HEK293 (cell line): ENCODE measurements around the gene IL24.

Experiments
- CTCF ChIA-PET: fragments of 350-600 bp; formaldehyde crosslinking; extraction: SDS; loops from one replicate; lab custom pipeline; 2021; ENCODE audit warnings: antibody characterized with exemption; lab: Yijun Ruan, JAX
- POLR2A ChIA-PET: fragments of 300-600 bp; formaldehyde crosslinking; extraction: SDS; loops from one replicate; lab custom pipeline; 2020; ENCODE audit warnings: antibody characterized with exemption, inconsistent platforms; lab: Yijun Ruan, JAX
- H3K27ac ChIP-seq: fragments of 200-500 bp; sonication (Bioruptor generic); 2 replicates; pipeline ENCODE4 v1.5.1; 2014; ENCODE audit warnings: low read depth, low read length, control low read depth, inconsistent platforms; ENCODE audit errors: extremely low read depth
- H3K36me3 ChIP-seq, 2 experiments: fragments of 200-500 bp in 1 of 2; sonication (Bioruptor generic) in 1 of 2; 1 replicate in 1 of 2; 2 replicates in 1 of 2; pipeline ENCODE4 v1.5.1; 2014 to 2017; ENCODE audit warnings: inconsistent platforms in 2 of 2, low read length in 2 of 2; ENCODE audit not compliant: control insufficient read depth in 2 of 2, insufficient read depth in 1 of 2
- H3K4me1 ChIP-seq: fragments of 200-500 bp; sonication (Bioruptor generic); 2 replicates; pipeline ENCODE4 v1.5.1; 2014; ENCODE audit warnings: mild to moderate bottlenecking, low read length, inconsistent platforms; ENCODE audit not compliant: control insufficient read depth, insufficient read depth
- H3K4me3 ChIP-seq: 2 replicates; pipeline ENCODE4 v1.5.1; 2011; ENCODE audit warnings: low read depth, mild to moderate bottlenecking, control low read depth, low read length, moderate library complexity
- H3K9me3 ChIP-seq: fragments of 200-500 bp; sonication (Bioruptor generic); 2 replicates; pipeline ENCODE4 v1.5.1; 2014; ENCODE audit warnings: low read depth, low read length, inconsistent platforms; ENCODE audit not compliant: control insufficient read depth, insufficient read depth
- GLI2 ChIP-seq: fragments of 450-650 bp; formaldehyde crosslinking; IDR thresholded peaks from 2 replicates; pipeline ENCODE4; 2017; ENCODE audit warnings: missing biosample characterization, missing genetic modification characterization, low read depth, borderline replicate concordance
- GLIS2 ChIP-seq: fragments of 450-650 bp; formaldehyde crosslinking; IDR thresholded peaks from 2 replicates; pipeline ENCODE4 v1.5.1; 2016; ENCODE audit warnings: missing biosample characterization, missing genetic modification characterization
- KLF1 ChIP-seq: fragments of 450-650 bp; formaldehyde crosslinking; IDR thresholded peaks from 2 replicates; pipeline ENCODE4 v1.5.1; 2016; ENCODE audit warnings: missing biosample characterization, missing genetic modification characterization
- KLF9 ChIP-seq: fragments of 450-650 bp; formaldehyde crosslinking; IDR thresholded peaks from 2 replicates; pipeline ENCODE4 v1.5.1; 2016; ENCODE audit warnings: missing biosample characterization, missing genetic modification characterization, low read depth
- MYNN ChIP-seq: fragments of 450-650 bp; formaldehyde crosslinking; IDR thresholded peaks from 2 replicates; pipeline ENCODE4 v1.5.1; 2016; ENCODE audit warnings: missing biosample characterization, missing genetic modification characterization, borderline replicate concordance
- SCRT2 ChIP-seq: fragments of 450-650 bp; formaldehyde crosslinking; IDR thresholded peaks from 2 replicates; pipeline ENCODE4 v1.5.1; 2016; ENCODE audit warnings: missing biosample characterization, missing genetic modification characterization
- SETDB1 ChIP-seq: IDR thresholded peaks from one replicate; pipeline ENCODE4 v1.6.1; 2017; ENCODE audit warnings: mild to moderate bottlenecking, low read length, moderate library complexity, mixed read lengths; ENCODE audit not compliant: insufficient read length
- TCF7L2 ChIP-seq: IDR thresholded peaks from 2 replicates; pipeline ENCODE4 v1.6.1; 2011; ENCODE audit warnings: low read depth, mild to moderate bottlenecking, inconsistent platforms, low read length, moderate library complexity, borderline replicate concordance
- ZBTB7A ChIP-seq: fragments of 450-650 bp; formaldehyde crosslinking; IDR thresholded peaks from 2 replicates; pipeline ENCODE4 v1.5.1; 2016; ENCODE audit warnings: low read depth, missing biosample characterization, missing genetic modification characterization
- ZFP3 ChIP-seq: fragments of 450-650 bp; formaldehyde crosslinking; IDR thresholded peaks from 2 replicates; pipeline ENCODE4 v1.5.1; 2016; ENCODE audit warnings: low read depth, missing biosample characterization, missing genetic modification characterization
- ZNF133 ChIP-seq: fragments of 450-650 bp; formaldehyde crosslinking; IDR thresholded peaks from 2 replicates; pipeline ENCODE4 v1.5.1; 2016; ENCODE audit warnings: missing biosample characterization, missing genetic modification characterization
- ZNF169 ChIP-seq: fragments of 450-650 bp; formaldehyde crosslinking; IDR thresholded peaks from 2 replicates; pipeline ENCODE4 v1.5.1; 2016; ENCODE audit warnings: missing biosample characterization, missing genetic modification characterization
- ZNF174 ChIP-seq: fragments of 450-650 bp; formaldehyde crosslinking; IDR thresholded peaks from 2 replicates; pipeline ENCODE4 v1.5.0; 2017; ENCODE audit warnings: missing biosample characterization, mild to moderate bottlenecking, missing genetic modification characterization
- ZNF184 ChIP-seq: fragments of 450-650 bp; IDR thresholded peaks from 2 replicates; pipeline ENCODE4 v1.5.1; 2018; ENCODE audit warnings: missing biosample characterization, mild to moderate bottlenecking, missing genetic modification characterization
- ZNF266 ChIP-seq: fragments of 450-650 bp; formaldehyde crosslinking; IDR thresholded peaks from 2 replicates; pipeline ENCODE4 v1.5.1; 2016; ENCODE audit warnings: missing biosample characterization, missing genetic modification characterization, low read depth
- ZNF544 ChIP-seq: fragments of 450-650 bp; formaldehyde crosslinking; IDR thresholded peaks from 2 replicates; pipeline ENCODE4 v1.5.0; 2017; ENCODE audit warnings: missing biosample characterization, missing genetic modification characterization
- ZNF558 ChIP-seq: fragments of 450-650 bp; formaldehyde crosslinking; IDR thresholded peaks from 2 replicates; pipeline ENCODE4 v1.5.1; 2016; ENCODE audit warnings: missing biosample characterization, missing genetic modification characterization
- ZNF626 ChIP-seq: fragments of 450-650 bp; sonication (Bioruptor Pico); formaldehyde crosslinking; IDR thresholded peaks from 2 replicates; pipeline ENCODE4 v1.5.1; 2018; ENCODE audit warnings: missing biosample characterization, missing genetic modification characterization, inconsistent platforms
- ZNF707 ChIP-seq: fragments of 450-650 bp; formaldehyde crosslinking; IDR thresholded peaks from 2 replicates; pipeline ENCODE4 v1.5.1; 2016; ENCODE audit warnings: missing biosample characterization, missing genetic modification characterization
- ZNF837 ChIP-seq: fragments of 450-650 bp; formaldehyde crosslinking; IDR thresholded peaks from 2 replicates; pipeline ENCODE4 v1.5.1; 2016; ENCODE audit warnings: missing biosample characterization, missing genetic modification characterization
- TF ChIP-seq, protein P1 (sequence below): fragments of 450-650 bp; formaldehyde crosslinking; IDR thresholded peaks from 2 replicates; pipeline ENCODE4 v1.5.1; 2016; ENCODE audit warnings: missing biosample characterization, missing genetic modification characterization, borderline replicate concordance
- TF ChIP-seq, protein P2 (sequence below): fragments of 450-650 bp; formaldehyde crosslinking; IDR thresholded peaks from 2 replicates; pipeline ENCODE4 v1.5.1; 2016; ENCODE audit warnings: missing biosample characterization, missing genetic modification characterization

The IL24 gene

DNA sequence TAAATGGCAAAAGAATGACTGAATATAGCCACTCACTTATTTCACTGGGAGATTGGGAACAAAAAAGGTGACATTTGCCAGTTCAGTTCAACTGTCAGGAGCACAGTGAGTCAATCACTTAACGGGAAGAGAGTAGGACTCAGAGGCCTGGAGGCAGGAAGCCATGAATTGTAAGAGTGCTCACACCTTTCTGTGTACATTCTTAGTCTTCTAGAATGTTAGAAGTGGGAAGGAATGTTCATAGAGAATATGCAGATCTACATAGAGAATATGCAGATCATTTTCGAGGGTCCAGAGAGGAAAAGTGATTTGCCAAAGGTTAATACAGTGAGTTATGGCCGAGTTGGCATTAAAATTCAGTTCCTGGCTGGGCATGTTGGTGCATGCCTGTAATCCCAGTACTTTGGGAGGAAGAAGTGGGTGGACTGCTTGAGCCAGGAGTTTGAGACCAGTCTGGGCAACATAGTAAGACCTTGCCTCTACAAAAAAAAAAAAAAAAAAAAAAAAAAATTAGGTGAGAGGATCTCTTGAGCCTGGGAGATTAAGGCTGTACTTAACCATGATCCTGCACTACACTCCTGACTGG, 23.5 kb upstream of the IL24 start:
- no peak overlapping the region for H3K27ac ChIP-seq
- H3K36me3 ChIP-seq = no peaks in the 10 kb centered on the region
- no peaks in the 10 kb centered on the region for H3K4me1 ChIP-seq
- ChIA-PET POLR2A (no interaction called here), CTCF (interaction anchor here (0.6 to 1.8 kb wide), 6 partner anchors 9 to 232 kb away, joined by 3 to 6 read pairs (median 3); partner anchors contain the start of gene IL20)
- H3K4me3 ChIP-seq = no peak overlapping the region
- no peaks in the 10 kb centered on the region for H3K9me3 ChIP-seq
- TF ChIP-seq ZNF558 (tag by site-specific recombination) (no peak), SETDB1 (no peak), ZBTB7A (tag by site-specific recombination) (no peak), ZNF707 (tag by site-specific recombination) (no peak), ZNF133 (tag by site-specific recombination) (no peak), GLIS2 (tag by site-specific recombination) (no peak), ZNF169 (no peak), KLF1 (no peak), ZNF837 (tag by site-specific recombination) (no peak)

DNA sequence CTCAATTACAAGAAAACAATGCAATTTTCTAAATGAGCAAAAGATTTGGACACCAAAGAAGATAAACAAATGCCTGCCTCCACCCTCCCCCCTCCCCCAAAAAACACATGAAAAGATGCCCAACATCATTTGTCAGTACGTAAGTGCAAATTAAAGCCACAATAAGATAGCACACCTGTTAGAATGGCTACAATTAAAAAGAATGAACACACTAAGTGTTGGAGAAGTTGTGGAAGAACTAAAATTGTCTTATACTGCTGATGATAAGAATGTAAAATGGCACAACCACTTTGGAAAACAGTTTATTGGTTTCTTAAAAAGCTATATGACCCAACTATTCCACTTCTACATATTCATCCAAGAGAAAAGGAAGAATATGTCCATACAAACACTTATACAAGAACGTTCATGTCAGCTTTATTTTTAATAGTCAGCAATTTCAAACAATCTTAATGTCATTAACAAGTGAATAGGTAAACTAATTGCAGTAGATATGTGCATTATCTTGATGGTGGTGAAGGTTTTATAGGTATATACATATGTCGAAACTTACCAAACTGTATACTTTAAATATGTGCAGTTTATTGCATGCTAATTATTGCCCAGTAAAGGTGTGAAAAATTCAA, 21.4 kb upstream of the IL24 start:
- POLR2A ChIA-PET = no interaction called here
- no peak overlapping the region for H3K27ac ChIP-seq
- no peaks in the 10 kb centered on the region for H3K9me3 ChIP-seq
- TF ChIP-seq KLF9 (tag by site-specific recombination) = no peak
- TF ChIP-seq ZNF184 (tag by site-specific recombination) = peak; percentile 97
- TF ChIP-seq TCF7L2 = no peak
- no peak for TF ChIP-seq GLI2
- TF ChIP-seq, protein P1, sequence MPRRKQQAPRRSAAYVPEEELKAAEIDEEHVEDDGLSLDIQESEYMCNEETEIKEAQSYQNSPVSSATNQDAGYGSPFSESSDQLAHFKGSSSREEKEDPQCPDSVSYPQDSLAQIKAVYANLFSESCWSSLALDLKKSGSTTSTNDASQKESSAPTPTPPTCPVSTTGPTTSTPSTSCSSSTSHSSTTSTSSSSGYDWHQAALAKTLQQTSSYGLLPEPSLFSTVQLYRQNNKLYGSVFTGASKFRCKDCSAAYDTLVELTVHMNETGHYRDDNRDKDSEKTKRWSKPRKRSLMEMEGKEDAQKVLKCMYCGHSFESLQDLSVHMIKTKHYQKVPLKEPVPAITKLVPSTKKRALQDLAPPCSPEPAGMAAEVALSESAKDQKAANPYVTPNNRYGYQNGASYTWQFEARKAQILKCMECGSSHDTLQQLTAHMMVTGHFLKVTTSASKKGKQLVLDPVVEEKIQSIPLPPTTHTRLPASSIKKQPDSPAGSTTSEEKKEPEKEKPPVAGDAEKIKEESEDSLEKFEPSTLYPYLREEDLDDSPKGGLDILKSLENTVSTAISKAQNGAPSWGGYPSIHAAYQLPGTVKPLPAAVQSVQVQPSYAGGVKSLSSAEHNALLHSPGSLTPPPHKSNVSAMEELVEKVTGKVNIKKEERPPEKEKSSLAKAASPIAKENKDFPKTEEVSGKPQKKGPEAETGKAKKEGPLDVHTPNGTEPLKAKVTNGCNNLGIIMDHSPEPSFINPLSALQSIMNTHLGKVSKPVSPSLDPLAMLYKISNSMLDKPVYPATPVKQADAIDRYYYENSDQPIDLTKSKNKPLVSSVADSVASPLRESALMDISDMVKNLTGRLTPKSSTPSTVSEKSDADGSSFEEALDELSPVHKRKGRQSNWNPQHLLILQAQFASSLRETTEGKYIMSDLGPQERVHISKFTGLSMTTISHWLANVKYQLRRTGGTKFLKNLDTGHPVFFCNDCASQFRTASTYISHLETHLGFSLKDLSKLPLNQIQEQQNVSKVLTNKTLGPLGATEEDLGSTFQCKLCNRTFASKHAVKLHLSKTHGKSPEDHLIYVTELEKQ = no peak
- no peak for TF ChIP-seq MYNN (tag by site-specific recombination)
- no peaks in the 10 kb centered on the region for H3K36me3 ChIP-seq
- H3K4me1 ChIP-seq = no peaks in the 10 kb centered on the region
- no peak overlapping the region for H3K4me3 ChIP-seq
- CTCF ChIA-PET = no interaction called here

DNA sequence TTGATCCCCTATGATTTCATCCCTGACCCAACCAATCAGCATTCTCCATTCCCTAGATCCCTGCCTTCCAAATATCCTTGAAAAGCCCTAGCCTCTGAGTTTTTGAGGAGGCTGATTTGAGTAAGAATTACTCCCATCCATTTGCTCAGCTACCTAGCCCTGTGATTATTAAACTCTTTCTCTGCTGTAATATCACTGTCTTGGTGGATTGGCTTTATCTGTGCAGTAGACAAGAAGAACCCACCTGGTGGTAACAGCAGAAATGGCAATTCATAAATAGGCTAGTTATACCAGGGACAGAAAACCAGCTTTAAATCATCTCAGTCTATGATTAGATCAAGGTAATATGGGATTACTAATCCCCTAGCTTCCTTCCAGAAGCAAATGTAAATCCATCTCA, 18.8 kb upstream of the IL24 start:
- CTCF ChIA-PET = interaction anchor here (0.7 to 1.2 kb wide), 3 partner anchors 10 to 54 kb away, joined by 3 to 8 read pairs (median 3); partner anchors contain the start of gene IL20
- no peak overlapping the region for H3K4me3 ChIP-seq
- no peak overlapping the region for H3K27ac ChIP-seq
- no peaks in the 10 kb centered on the region for H3K9me3 ChIP-seq
- H3K36me3 ChIP-seq = no peaks in the 10 kb centered on the region
- POLR2A ChIA-PET = no interaction called here
- H3K4me1 ChIP-seq = no peaks in the 10 kb centered on the region
- TF ChIP-seq ZNF266 (peak; percentile 37; the same call in 1 of the 2 replicates), SCRT2 (tag by site-specific recombination) (no peak), ZNF544 (tag by site-specific recombination) (no peak), ZNF626 (tag by site-specific recombination) (0 out of 2 replicates have a peak, but pooled peaks have one; percentile 19), ZFP3 (tag by site-specific recombination) (no peak), ZNF174 (tag by site-specific recombination) (no peak)
- TF ChIP-seq, protein P2, sequence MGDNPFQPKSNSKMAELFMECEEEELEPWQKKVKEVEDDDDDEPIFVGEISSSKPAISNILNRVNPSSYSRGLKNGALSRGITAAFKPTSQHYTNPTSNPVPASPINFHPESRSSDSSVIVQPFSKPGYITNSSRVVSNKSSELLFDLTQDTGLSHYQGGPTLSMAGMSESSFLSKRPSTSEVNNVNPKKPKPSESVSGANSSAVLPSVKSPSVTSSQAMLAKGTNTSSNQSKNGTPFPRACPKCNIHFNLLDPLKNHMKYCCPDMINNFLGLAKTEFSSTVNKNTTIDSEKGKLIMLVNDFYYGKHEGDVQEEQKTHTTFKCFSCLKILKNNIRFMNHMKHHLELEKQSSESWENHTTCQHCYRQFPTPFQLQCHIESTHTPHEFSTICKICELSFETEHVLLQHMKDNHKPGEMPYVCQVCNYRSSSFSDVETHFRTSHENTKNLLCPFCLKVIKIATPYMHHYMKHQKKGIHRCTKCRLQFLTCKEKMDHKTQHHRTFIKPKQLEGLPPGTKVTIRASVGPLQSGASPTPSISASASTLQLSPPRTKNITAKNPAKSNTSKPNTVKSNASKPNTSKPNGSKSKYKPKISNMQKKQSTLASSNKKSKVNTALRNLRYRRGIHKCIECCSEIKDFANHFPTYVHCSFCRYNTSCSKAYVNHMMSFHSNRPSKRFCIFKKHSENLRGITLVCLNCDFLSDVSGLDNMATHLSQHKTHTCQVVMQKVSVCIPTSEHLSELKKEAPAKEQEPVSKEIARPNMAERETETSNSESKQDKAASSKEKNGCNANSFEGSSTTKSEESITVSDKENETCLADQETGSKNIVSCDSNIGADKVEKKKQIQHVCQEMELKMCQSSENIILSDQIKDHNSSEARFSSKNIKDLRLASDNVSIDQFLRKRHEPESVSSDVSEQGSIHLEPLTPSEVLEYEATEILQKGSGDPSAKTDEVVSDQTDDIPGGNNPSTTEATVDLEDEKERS (tag by site-specific recombination) = 0 out of 2 replicates have a peak, but pooled peaks have one; percentile 24
